ENCODE results near the gene ZNHIT2. TPM values are rescaled to one million over a fixed set of nuclear protein-coding genes. Genes with fewer than 3 reads are reported as not detected.

The ZNHIT2 gene
- total and polyA plus RNA-seq, 10 of the 15 experiments (the other 5 are each of a cell fraction or from before 2014, with no cell fraction given), result 0.24 to 20.4 (median 15.5) TPM; not detected in 1

GRCh38 chr11:65095974-65096806 is 21.3 kb downstream of the ZNHIT2 start, which contains the start of gene VPS51 (continued):
- TF ChIP-seq MLLT1 (IDR thresholded peaks at IDR 0.05) (peak; percentile 90), NKRF (conservative IDR thresholded peaks at IDR 0.05) (peak; percentile 82), CEBPB (IDR thresholded peaks at IDR 0.05; ENCODE audit: borderline replicate concordance in 1 of 2, low read depth in 2 of 2, low read length in 2 of 2) (0 out of 4 replicates have a peak, but pooled peaks of 1 of the 2 experiments have one; percentile 12), MXI1 (IDR thresholded peaks at IDR 0.05; ENCODE audit: low read depth, low read length) (peak; percentile 83), NFIC (IDR thresholded peaks at IDR 0.05; ENCODE audit: low read depth, low read length) (peak; percentile 55; the same call in 1 of the 2 replicates), CREM (IDR thresholded peaks at IDR 0.05; ENCODE audit: low read depth) (peak; percentile 91)

Measured in GM12878 (cell line).